ENCODE results near the gene USP21. TPM values are rescaled to one million over a fixed set of nuclear protein-coding genes. Genes with fewer than 3 reads are reported as not detected.

The USP21 gene
- total and polyA plus RNA-seq, 9 of the 15 experiments (the other 6 are each of a cell fraction or from before 2014, with no cell fraction given) = 4.9 to 52.4 (median 21.6) TPM

DNA sequence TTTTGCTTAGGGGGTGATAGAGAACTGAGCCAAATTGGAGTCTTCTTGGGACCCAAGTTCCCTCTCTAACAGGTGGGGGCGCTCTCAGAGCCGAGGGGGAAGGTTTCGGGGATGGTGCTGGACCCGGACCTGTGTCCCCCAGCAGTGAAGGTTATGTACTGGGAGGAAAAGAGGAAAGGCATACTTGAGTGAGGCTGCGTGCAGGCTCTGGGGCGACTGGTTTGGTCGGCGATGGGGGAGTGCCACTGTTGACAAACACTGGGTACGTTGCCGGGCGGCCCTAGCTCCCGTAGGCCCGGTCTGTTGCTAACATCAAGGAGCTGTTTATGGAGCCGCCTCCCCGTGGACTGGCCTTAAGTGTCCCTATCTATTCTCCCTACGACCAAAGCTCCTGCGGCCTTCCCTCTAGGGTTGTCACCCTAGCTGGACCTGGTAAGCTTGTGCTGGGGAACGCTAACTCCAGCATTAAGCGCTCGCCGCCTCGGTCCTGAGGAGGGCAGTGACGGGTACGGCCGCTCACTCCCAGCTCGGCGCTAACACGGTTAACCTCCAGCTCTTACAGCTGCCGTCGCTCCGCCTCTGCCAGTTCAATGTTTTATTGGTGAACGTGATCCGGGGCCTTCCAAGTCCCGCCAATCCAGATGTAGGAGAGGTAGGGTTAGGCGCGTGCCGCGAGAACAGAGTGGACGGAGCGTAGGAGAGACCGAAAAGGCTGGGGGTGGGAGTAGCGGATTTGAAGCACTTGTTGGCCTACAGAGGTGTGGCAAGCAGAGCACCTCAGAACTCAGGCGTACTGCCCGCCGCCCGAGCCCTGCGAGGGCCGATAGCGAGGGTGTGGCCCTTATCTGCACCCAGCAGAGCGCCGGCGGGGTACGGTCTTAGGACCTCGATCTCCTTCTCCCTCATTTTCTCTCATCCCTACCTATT is 6.7 kb downstream of the USP21 start, which contains the start of gene PPOX (continued):
- TF ChIP-seq ELK3 (CRISPR knock-in tag; IDR thresholded peaks at IDR 0.05) = no peak
- peak; percentile 75 for TF ChIP-seq EGR1 (conservative IDR thresholded peaks at IDR 0.05)
- TF ChIP-seq THRA (IDR thresholded peaks at IDR 0.05) = no peak
- no peak for TF ChIP-seq DDX20 (tag; IDR thresholded peaks at IDR 0.05; ENCODE audit: low read depth)
- no peak for TF ChIP-seq EWSR1 (IDR thresholded peaks at IDR 0.05; ENCODE audit: borderline replicate concordance, low read depth, partially characterized antibody)
- TF ChIP-seq TBL1XR1 (IDR thresholded peaks at IDR 0.05; ENCODE audit: low read length in 2 of 2) = peak; percentile 78 to 94; a peak in 3 of 4 replicates
- peak; percentile 87; the same call in 1 of the 2 replicates for TF ChIP-seq ZNF263 (CRISPR knock-in tag; IDR thresholded peaks at IDR 0.05; ENCODE audit: borderline replicate concordance)
- TF ChIP-seq ZNF75A (CRISPR knock-in tag; IDR thresholded peaks at IDR 0.05) = no peak
- no peak for TF ChIP-seq PBX2 (CRISPR knock-in tag; IDR thresholded peaks at IDR 0.05; ENCODE audit: low read depth)
- TF ChIP-seq PBX2 (tag; conservative IDR thresholded peaks at IDR 0.05; ENCODE audit: low read depth) = no peak
- peak; percentile 86 for TF ChIP-seq ZNF766 (CRISPR knock-in tag; conservative IDR thresholded peaks at IDR 0.05)
- 0 out of 2 replicates have a peak, but pooled peaks have one; percentile 28 for TF ChIP-seq ZNF609 (CRISPR knock-in tag; IDR thresholded peaks at IDR 0.05; ENCODE audit: borderline replicate concordance)
- no peak for TF ChIP-seq CSDE1 (IDR thresholded peaks at IDR 0.05)
- peak; percentile 32 to 41; a peak in 2 of 4 replicates for TF ChIP-seq FOXK2 (conservative IDR thresholded peaks at IDR 0.05 in 1 of 2, IDR thresholded peaks at IDR 0.05 in 1 of 2; ENCODE audit: low read depth in 2 of 2)
- TF ChIP-seq ZNF551 (CRISPR knock-in tag; IDR thresholded peaks at IDR 0.05) = no peak
- peak; percentile 45 for TF ChIP-seq TARDBP (IDR thresholded peaks at IDR 0.05)
- TF ChIP-seq NCOA1 (IDR thresholded peaks at IDR 0.05; ENCODE audit: low read depth) = peak; percentile 89
